DMS 273 (cell line): ENCODE measurements around the gene SH3GL2.

Experiments
- DNase-seq: peaks from one replicate; lab custom pipeline; 2025; ENCODE audit not compliant: unreplicated experiment; lab: John Stamatoyannopoulos, UW

The SH3GL2 gene

DNA sequence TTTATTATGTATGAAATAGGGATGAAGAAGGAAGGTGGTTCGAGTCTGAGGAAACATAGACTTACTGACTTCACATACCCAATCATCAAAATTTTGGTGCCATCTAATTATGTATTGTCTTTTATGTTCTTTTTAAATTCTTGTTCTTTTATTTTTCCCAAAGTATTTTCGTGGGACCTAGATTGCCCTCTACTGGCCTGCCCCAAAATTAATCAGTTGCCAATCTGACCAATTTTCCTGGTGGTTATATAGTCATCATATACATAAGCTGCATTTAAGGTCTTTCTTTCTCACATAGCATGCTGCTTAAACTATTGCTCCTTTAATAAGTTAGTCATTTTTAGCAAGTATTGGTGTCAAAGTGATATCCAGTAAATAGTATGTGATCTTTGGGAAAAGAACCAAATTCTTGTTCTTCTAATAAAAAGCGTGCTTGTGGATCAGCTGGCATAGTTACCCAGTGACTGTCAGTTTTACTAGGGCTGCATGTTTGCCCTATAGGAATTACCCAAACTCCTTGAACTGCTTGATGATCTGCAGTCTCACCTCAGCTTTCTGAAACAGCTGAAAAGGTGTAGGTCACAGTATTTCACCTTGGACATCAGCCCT lies 223.5 kb downstream of the SH3GL2 start:
- peak; percentile 55 for DNase-seq

DNA sequence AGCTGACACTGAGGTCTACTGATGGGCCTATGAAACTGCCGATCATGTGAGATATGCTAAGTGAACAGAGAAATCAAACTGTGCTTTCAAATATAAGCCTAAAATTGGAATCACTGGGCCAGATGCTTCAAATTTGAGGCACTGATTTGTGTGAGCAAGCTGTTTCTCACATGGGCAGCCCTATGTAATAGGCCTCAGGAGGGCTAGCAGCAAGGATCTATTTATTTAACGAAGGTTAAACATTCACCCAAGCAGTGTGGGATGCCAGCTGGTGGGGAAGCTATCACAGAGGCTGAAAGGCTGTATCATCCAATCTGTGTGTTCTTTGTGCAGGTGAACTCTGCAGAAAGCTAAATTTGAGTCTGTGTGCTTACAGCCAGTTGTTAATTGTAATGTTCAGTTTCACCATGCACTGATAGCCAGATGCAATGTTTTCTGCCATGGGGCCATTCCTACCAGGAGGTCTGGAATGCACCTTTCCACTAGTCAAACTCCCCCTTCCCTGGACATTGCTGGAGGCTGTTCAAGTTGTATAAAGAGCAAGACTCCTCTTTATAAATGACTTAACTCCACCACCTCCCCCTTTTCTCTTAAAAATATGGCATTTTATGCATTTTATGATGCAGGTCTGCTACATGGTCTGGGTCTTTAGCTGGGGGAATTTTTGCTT lies 228.9 kb downstream of the SH3GL2 start:
- peak; percentile 82 for DNase-seq

DNA sequence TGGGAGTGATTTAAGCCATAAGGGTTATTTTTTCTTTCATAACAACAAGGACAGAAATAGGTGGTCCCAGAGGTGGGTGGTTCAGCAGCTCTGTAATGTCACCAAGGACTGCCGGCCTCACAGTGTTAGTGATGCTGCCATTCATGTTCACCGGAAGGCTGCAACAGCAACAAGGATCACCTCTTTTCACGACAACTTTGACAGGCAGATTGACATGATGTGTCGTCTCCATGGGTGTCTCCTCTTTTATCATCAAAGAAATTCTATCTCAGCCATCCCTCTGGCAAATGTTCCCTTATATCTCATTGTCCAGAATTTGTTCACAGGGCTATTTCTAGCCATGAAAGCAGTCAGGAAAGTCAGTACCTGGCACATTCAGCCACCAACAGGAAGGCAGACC lies 231.5 kb downstream of the SH3GL2 start:
- no peak for DNase-seq

DNA sequence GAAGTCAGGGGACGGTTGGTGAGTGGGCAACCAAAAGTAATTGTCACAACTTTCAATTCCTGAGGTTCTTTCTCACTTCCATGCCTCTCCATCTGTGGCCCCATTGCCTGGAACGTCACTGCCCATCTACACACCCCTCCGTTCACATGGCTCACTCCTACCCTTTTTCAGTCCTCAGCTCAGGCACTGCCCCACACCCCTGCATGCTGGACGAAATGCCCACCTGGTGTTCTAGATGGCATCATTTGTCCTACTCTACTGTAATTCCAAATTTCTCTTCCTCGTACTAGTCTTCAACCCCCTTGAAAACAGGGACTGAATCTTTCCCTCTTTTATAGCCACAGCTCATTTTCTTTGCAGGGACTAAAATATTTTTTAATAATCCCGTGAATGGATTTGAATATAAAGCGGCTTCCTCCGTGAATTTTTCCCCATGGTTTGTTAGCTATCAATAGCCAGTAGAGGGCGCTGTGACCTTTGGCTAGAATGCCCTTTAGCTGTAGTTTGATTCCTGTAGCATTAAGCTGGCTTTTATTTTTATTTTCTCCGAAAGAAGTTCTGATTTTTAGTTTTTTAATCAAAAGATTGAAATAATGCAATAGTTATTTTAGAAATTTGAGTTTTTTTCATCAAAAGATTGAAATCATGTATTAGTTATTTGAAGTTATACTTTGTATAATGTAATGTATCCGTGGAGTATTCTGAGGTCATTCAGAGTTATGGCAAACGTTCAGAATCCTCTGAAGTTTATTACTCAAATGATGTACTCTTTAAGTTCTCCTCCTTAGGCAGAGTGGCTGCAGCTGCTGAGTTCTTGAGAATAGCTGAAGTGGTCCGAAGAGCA lies 232.1 kb downstream of the SH3GL2 start:
- peak; percentile 87 for DNase-seq

DNA sequence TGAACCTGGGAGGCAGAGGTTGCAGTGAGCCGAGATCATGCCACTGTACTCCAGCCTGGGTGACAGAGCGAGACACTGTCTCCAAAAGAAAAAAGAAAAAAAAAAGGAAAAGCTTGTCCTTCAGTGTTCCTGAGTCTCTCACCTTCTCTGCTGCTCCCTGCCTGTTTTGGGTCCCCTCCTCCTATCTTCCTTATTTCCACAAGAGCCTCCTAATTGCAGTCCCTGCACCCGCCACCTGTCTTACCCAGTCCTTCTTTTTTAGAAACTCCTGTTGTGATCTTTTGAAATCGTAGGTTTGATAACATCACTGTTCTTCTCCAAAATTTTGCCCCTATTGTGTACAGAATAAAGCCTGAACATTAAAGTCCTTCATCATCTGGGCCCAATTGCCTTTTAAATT lies 234.9 kb downstream of the SH3GL2 start:
- no peak for DNase-seq

DNA sequence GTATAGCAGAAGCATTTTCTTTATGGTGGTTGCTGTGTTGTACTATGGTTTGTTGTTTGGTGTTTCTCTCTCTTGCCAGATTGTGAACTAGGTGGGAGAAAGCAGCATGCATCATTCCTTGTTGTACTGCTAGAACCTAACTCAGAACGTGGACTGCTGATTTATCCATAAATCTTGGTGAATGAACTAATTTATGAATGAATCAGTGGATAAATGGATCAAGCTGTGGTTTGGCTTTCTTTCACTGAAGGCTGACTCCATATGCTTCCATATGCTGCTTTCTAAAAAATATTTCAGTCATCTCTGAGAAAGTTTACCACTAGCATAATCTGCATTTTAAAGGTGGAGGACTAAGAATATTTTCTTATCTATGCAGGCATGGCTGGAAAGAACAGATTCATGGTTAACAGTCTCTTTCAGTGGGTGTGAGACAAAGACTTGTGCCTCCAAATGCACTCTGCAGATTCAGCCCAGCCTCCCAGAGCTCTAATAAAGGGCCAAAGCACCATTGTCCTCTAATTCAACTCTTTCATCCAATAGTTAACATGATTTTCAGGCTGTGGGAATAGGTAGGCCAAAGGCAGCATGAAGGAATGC lies 237.7 kb downstream of the SH3GL2 start:
- no peak for DNase-seq

DNA sequence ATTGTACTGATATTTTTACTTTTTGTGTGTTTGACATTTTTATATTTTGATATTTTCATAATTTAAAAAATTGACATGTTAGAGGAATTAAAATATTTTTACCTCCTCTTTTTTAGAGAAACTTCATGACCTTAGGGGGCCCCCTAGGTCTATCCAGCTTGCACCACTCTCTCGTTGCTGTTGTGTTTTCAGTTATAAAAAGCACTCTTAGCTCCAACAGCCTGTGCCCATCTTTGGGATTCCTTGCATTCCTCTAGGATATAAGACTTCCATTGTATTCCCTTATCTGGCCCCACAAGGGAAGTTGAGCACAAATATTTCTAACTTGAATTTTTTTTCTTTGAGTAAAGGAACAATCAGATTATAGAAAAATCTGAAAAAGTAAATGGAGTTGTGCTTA lies 245.3 kb downstream of the SH3GL2 start:
- DNase-seq, result peak; percentile 50

DNA sequence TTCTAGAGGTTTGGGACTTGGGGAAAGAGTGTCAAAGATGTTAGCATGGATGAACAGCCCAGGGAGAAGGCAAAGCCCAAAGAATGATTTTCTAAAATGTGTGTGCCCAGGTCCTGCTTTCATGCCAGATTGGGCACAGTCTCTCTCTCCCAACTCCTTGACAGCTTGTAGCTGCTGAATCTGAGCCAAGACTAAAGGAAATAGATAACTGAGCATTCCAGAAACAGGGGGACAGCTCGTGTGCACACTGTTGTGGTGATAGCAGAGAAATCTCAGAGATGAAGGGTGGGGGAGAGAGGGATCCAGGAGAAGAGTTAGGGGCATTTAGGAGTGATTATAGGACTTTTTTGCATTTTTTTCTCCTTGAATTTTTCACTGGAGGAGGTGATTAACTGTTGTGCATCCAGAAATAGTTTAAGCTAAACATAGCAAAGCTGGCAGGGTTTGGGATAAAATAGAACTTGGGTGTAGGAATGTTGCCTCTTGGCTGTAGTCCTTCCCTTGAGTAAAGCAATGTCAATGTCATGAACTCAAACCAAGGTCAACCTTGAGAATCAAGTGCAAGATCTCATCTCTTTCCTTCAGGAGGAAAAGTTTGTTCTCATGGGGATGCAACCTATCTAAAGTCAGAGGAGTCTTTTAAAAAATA lies 245.9 kb downstream of the SH3GL2 start:
- peak; percentile 85 for DNase-seq

DNA sequence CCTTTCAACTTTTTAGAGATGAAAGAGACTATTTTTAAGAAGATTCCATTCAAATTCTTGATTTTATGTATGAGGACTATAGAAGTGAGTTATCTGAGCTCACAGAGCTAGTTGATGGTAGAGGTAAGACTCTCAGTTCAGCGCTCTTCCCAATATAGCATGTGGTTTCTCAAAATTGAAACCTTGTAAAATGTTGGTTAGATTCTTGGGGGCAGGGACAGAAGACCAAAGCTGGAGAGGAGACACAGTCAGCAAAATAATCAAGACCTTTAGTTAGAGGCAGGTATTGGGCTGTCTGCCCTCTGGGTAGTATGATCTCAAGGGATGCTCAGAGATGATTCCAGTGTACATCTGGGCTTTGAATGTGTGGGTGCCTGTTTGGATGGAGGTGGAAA lies 246.4 kb downstream of the SH3GL2 start:
- DNase-seq, result no peak

DNA sequence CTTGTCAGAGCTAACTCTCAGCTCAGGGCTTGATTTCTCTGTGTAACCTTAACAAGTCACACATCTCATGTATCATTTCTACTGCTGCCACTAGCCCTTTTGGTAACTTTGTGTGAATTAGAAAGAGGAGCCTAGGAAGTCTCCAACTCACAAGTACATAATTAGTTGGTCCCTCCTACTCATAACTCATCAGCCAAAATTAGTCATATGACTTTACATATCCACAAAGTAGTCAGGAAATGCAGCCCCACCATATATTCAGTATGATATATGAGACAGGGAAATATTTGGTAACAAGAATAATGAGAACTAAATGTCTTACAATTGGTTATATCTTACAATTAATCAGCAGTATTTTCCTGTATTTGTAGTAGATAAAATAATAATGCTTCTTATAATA lies 250.2 kb downstream of the SH3GL2 start:
- no peak for DNase-seq

DNA sequence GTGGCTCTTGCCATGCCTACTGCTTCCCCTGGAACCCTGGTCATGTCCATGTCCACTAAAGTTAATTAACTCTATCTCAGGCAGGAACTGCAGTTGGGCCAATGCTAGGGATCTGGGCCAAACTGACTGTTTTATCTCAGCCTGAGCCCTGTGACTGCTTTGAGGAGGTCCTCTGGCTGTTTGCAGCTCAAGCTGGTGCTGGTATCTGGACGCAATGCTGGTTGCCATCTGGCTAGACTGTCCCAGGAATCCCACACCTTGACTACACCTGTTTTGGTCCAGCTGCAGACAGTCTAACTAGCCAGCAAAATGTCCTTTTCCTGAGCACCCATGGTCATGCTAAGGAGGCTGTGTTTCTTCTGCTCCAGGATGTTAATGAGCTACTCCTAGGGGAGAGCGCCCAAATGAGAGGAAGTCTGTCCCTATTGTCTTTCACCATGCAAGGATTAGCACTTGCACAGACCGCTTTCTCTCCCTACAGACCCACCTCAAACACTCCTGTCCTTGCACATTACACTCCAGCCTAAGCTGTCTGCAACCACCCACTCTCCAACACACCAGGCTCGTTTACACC lies 251.0 kb downstream of the SH3GL2 start:
- DNase-seq, result no peak

DNA sequence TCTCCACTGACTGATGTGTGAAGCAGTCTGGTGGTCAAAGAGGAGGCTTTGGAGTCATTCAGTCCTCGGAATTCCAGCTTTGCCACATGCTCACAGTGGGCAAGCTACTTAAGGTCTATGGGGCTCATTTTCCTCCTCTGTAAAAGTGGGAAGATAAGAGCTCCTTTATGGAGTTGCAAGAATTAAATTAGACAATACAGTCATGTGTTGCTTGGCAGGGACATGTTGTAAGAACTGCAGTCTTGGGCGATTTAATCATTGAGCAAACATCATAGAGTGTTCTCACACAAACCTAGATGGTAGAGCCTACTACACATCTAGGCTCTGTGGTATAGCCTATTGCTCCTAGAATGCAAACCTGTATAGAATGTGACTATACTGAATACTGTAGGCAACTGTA lies 253.9 kb downstream of the SH3GL2 start:
- no peak for DNase-seq

DNA sequence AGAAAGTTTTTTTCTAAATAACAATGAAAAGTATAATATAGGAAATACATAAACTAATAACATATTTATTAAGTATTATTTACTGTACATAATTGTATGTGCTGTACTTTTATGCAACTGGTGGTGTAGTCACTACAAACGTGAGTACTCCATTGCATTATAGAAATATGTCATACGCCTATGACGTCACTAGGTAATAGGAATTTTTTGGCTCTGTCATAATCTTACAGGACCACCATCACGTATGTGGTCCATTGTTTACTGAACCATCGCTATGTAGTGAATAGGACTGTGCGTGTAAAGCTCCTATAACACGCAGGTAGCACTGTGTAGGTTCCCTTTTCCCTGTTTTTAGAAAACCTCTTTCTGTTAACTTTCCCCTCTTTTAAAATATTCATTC lies 255.0 kb downstream of the SH3GL2 start:
- no peak for DNase-seq

DNA sequence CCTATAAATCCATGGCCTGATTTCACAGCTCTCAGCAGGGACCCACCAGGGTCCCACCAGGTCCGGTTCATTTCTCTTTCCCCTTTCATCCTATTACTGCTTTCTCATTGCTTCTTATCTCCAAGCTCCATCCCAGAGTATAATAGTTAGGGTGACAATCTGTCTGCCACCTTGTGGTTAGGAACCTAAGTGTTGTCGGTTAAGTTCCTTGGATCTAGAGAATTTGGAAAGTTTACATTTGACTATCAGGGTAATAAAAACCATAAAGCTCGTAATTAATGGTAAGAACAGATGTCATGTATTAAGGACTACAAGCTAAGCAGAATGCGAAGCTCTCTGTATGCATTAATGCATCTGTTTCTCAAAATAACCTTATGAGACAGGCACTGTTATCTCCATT lies 259.1 kb downstream of the SH3GL2 start:
- DNase-seq, result peak; percentile 63

DNA sequence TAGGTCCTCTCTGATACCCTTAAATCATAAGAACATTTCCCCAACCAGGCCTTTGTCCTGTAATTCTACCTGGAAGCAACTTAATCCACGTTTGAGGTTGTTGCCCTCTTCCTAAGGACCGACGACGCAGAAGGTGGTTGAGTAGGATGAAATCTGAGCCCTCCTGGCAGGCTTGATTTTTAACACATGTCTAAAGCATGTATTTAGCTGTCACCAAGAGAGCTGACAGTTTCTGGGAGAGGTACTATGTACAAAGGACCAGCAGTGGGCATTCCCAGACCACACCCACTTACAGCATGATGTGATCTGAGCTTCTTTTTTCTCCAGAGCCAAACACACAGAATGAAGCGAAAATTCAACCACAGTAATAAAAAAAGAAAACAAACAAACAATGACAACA lies 260.9 kb downstream of the SH3GL2 start:
- DNase-seq, result peak; percentile 23

DNA sequence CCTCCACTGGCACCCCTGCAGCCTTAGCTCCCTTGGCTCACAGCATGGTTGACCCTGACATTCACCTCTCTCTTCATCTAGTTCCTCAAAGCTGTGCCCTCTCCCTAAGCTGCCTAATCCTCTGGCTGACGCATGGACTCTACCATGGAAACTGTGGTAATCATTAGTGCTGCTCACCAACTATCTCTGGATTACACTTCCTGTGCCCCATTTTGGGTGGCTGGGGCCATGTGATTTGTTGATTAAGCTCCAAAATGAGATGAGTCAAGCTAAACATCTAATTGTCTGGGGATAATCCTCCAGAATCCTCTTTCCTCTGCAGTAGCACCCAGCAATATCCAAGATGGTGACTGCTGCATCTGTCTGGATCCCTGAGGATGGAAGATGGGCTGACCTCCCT lies 264.4 kb downstream of the SH3GL2 start:
- DNase-seq, result no peak
